Esophagus squamous epithelium (tissue), 4 donors: ENCODE data around the gene PNLIPRP3.

Experiments
- POLR2A ChIP-seq, 4 donors: fragments of 450-650 bp; IDR thresholded peaks; one replicate each; pipeline ENCODE4 v1.6.1; 2017; ENCODE audit warnings: antibody characterized with exemption in 4 of 4, mild to moderate bottlenecking in 4 of 4, moderate library complexity in 3 of 4
- TF ChIP-seq, protein P1 (sequence below), 6 experiments: fragments of 450-650 bp in 4 of 6; fragments of 200-600 bp in 2 of 6; sonication (generic) in 2 of 6; IDR thresholded peaks; one replicate each; pipeline ENCODE4 v1.5.1; 2016 to 2019; ENCODE audit warnings: antibody characterized with exemption in 6 of 6, mild to moderate bottlenecking in 4 of 6, moderate library complexity in 4 of 6

GRCh38 chr10:116395223-116395985 lies 32.2 kb upstream of the PNLIPRP3 start:
- no peak for TF ChIP-seq POLR2A (IDR thresholded peaks at IDR 0.05)
- TF ChIP-seq, protein P1, sequence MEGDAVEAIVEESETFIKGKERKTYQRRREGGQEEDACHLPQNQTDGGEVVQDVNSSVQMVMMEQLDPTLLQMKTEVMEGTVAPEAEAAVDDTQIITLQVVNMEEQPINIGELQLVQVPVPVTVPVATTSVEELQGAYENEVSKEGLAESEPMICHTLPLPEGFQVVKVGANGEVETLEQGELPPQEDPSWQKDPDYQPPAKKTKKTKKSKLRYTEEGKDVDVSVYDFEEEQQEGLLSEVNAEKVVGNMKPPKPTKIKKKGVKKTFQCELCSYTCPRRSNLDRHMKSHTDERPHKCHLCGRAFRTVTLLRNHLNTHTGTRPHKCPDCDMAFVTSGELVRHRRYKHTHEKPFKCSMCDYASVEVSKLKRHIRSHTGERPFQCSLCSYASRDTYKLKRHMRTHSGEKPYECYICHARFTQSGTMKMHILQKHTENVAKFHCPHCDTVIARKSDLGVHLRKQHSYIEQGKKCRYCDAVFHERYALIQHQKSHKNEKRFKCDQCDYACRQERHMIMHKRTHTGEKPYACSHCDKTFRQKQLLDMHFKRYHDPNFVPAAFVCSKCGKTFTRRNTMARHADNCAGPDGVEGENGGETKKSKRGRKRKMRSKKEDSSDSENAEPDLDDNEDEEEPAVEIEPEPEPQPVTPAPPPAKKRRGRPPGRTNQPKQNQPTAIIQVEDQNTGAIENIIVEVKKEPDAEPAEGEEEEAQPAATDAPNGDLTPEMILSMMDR (IDR thresholded peaks at IDR 0.05) = no peak
